Kidney (tissue), 22 donors: ENCODE results near the gene C19orf12. TPM values are rescaled to one million over a fixed set of nuclear protein-coding genes. Genes with fewer than 3 reads are reported as not detected.

Experiments
- DNase-seq, 5 donors: peaks; one replicate each; pipeline ENCODE4 v3.0.0-alpha.2; 2013 to 2020
- FAIRE-seq: peaks from 2 replicates; lab custom pipeline; 2012; peaks lifted over from hg19 to GRCh38; lab: Jason Lieb, UNC
- H3K27ac ChIP-seq, 2 donors: one replicate each; pipeline ENCODE4 v1.7.0; 2013; ENCODE audit warnings: low read depth in 2 of 2, low read length in 2 of 2, inconsistent platforms in 1 of 2
- H3K27me3 ChIP-seq: one replicate; pipeline ENCODE4 v1.7.1; 2013; ENCODE audit warnings: low read length, inconsistent platforms; ENCODE audit not compliant: control insufficient read depth, insufficient read depth
- H3K36me3 ChIP-seq, 3 donors: one replicate each; pipeline versions ENCODE4 v1.7.0 to v1.7.1; 2013; ENCODE audit warnings: low read length in 3 of 3, control low read depth in 1 of 3, inconsistent platforms in 1 of 3; ENCODE audit not compliant: insufficient read depth in 3 of 3, control insufficient read depth in 2 of 3
- H3K4me1 ChIP-seq, 3 donors: one replicate each; pipeline versions ENCODE4 v1.7.0 to v1.7.1; 2013; ENCODE audit warnings: low read length in 3 of 3, inconsistent platforms in 1 of 3, low read depth in 1 of 3; ENCODE audit not compliant: control insufficient read depth in 2 of 3, insufficient read depth in 2 of 3
- H3K4me3 ChIP-seq, 3 donors: one replicate each; pipeline versions ENCODE4 v1.7.0 to v1.8.1; 2013; ENCODE audit warnings: low read length in 3 of 3, control low read depth in 1 of 3, inconsistent platforms in 1 of 3
- H3K9ac ChIP-seq, 3 donors: one replicate each; pipeline versions ENCODE4 v1.7.0 to v1.7.1; 2013; ENCODE audit warnings: low read length in 3 of 3, control low read depth in 1 of 3, inconsistent platforms in 1 of 3
- H3K9me3 ChIP-seq, 3 donors: one replicate each; pipeline versions ENCODE4 v1.7.0 to v1.7.1; 2013; ENCODE audit warnings: low read length in 3 of 3, control low read depth in 1 of 3, inconsistent platforms in 1 of 3; ENCODE audit not compliant: control insufficient read depth in 2 of 3, insufficient read depth in 1 of 3
- intact Hi-C: fragments of 100-400 bp; cut with DNase I; formaldehyde crosslinking; loops from one replicate; pipeline ENCODE4 v1.11.1; 2022
- long read RNA-seq, 10 donors: library from polyadenylated mRNA in 1 of 10; unstranded in 1 of 10; transcript quantifications; one replicate each; pipeline ENCODE4 v2.0.0 and lab custom pipeline, GENCODE V29; 2021 to 2026
- polyA plus RNA-seq: library from polyadenylated mRNA; stranded (reverse); fragments of 350-450 nt; fragmentation: Illumina TruSeq; extraction: RNeasy Lipid Tissue Mini Kit (QIAGEN cat#74804); gene quantifications from one replicate; pipeline ENCODE4 v1.2.3, GENCODE V29; 2014; ENCODE audit warnings: low read depth, low replicate concordance; ENCODE audit not compliant: insufficient read depth
- total RNA-seq: library from RNA; stranded (reverse); fragmentation: NEBNext Ultra II Directional; extraction: Animal tissue kit (Norgen Biotek cat#: 25700); gene quantifications from one replicate; pipeline ENCODE4 v1.2.1, GENCODE V29; 2021
- TF ChIP-seq, protein P1 (sequence below): IDR thresholded peaks from 3 replicates; pipeline ENCODE4 v1.5.1; 2012; ENCODE audit warnings: mild to moderate bottlenecking, moderate library complexity, borderline replicate concordance; ENCODE audit not compliant: insufficient read depth; ENCODE audit errors: extremely low read depth
- donor health status: control.
- donor health status: control.
- donor health status: control.
- donor health status: control.
- donor health status: control.
- donor health status: DM: yes; HTN: yes; CAD: no.
- donor health status: Normal renal cell carcinoma (clear cell type).

Gene C19orf12
- 21.2 TPM for total RNA-seq
- polyA plus RNA-seq = 27.1 TPM
- long read RNA-seq, donor 1, full-length matches to known transcripts = 3 of 3 reads
- long read RNA-seq, donor 1, partial matches to known transcripts = 0 of 3 reads
- long read RNA-seq, donor 1, other reads (novel, unspliced or antisense) = 0 of 3 reads
- long read RNA-seq, donor 2, transcript C19orf12-201 (3 exons, 2,464 nt) = major isoform, 8 of 10 reads
- long read RNA-seq, donor 2, partial matches to known transcripts = 0 of 10 reads
- long read RNA-seq, donor 2, other reads (novel, unspliced or antisense) = 0 of 10 reads
- long read RNA-seq, donor 3, transcript C19orf12-201 (3 exons, 2,464 nt) = major isoform, 5 of 15 reads
- long read RNA-seq, donor 3, partial matches to known transcripts = 8 of 15 reads
- long read RNA-seq, donor 3, other reads (novel, unspliced or antisense) = 0 of 15 reads
- long read RNA-seq, donor 4, partial matches to known transcripts = 0 of 4 reads
- long read RNA-seq, donor 4, other reads (novel, unspliced or antisense) = 0 of 4 reads
- long read RNA-seq, donor 5 = 0 reads
- long read RNA-seq, donor 6, partial matches to known transcripts = 0 of 1 reads
- long read RNA-seq, donor 6, other reads (novel, unspliced or antisense) = 0 of 1 reads
- long read RNA-seq, donor 7, full-length matches to known transcripts = 17 of 29 reads
- long read RNA-seq, donor 7, partial matches to known transcripts = 7 of 29 reads
- long read RNA-seq, donor 7, other reads (novel, unspliced or antisense) = 5 of 29 reads
- long read RNA-seq, donor 8, transcript C19orf12-201 (3 exons, 2,464 nt) = major isoform, 7 of 15 reads
- long read RNA-seq, donor 8, partial matches to known transcripts = 5 of 15 reads
- long read RNA-seq, donor 8, other reads (novel, unspliced or antisense) = 0 of 15 reads
- long read RNA-seq, donor 9, partial matches to known transcripts = 0 of 4 reads
- long read RNA-seq, donor 9, other reads (novel, unspliced or antisense) = 0 of 4 reads
- long read RNA-seq, donor 10, partial matches to known transcripts = 0 of 6 reads
- long read RNA-seq, donor 10, other reads (novel, unspliced or antisense) = 0 of 6 reads

DNA sequence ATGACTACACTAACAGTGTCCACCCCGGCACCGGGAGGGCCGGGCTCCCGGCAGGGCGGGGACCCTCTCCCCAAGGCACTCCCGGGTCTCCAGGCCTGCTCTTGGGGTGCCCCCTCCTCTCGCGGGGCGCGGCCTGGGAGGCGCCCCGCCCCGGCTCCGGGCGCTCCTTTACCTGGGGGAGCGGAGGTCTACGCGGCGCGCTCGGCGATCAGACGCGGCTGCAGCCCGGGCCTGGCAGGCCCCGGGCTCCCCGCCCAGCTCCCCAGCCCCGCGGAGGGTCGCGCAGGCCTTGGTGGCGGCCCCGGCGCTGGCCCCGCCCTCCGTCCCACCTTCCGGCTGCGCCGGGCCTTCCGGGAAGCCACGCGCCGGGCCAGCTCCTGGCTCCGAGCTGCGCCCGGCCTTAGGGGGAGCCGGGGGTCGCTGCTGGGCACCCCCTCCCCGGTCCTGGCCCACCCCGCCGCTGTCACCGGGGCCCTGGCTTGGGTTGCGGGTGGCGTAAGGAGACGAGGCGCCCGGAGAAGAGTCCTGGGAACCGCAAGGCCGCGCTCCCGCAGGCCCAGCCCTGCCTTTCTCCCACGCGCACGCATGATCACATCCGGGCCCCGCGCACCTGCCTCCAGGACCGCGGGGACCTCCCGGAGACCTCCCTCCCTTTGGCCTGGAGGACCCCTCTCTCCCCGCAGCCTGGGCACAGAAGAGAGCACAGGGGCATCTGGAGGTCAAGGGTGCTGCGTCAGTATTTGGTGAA is at the start of gene C19orf12:
Gene C19orf12, minus strand, starts transcription at position 309 of the 748 bp plus-strand sequence. CDS start 6,848 bp downstream, outside the sequence.
- peak; percentile 75 to 91 (median 82) for DNase-seq
- FAIRE-seq = no peak
- H3K9me3 ChIP-seq = no peaks in the 10 kb centered on the region

GRCh38 chr19:29764361-29764760 is 49.3 kb upstream of the C19orf12 start:
- intact Hi-C loops = loop anchor here (10.0 kb wide), 1 partner anchor 100 kb away; no protein-coding TSS in a partner anchor
- no peak for FAIRE-seq
- no peaks in the 10 kb centered on the region for H3K36me3 ChIP-seq

More for the DNA sequence above, at the start of gene C19orf12:
- Histone ChIP-seq H3K4me3 (peak within 1 kb of the TSS; percentile 66 to 83 (median 75)), H3K27ac (peak within 1 kb of the TSS; percentile 92 to 94), H3K9ac (peak within 1 kb of the TSS; percentile 36 to 97 (median 87)), H3K27me3 (no peaks in the 10 kb centered on the region), H3K36me3 (no peaks in the 10 kb centered on the region), H3K4me1 (peaks cover 0 to 25% (median 16%) of the 10 kb centered on the region in 3 donors)
- intact Hi-C loops = loop anchor here (10.0 kb wide), 1 partner anchor 100 kb away; no protein-coding TSS in a partner anchor
- TF ChIP-seq, protein P1, sequence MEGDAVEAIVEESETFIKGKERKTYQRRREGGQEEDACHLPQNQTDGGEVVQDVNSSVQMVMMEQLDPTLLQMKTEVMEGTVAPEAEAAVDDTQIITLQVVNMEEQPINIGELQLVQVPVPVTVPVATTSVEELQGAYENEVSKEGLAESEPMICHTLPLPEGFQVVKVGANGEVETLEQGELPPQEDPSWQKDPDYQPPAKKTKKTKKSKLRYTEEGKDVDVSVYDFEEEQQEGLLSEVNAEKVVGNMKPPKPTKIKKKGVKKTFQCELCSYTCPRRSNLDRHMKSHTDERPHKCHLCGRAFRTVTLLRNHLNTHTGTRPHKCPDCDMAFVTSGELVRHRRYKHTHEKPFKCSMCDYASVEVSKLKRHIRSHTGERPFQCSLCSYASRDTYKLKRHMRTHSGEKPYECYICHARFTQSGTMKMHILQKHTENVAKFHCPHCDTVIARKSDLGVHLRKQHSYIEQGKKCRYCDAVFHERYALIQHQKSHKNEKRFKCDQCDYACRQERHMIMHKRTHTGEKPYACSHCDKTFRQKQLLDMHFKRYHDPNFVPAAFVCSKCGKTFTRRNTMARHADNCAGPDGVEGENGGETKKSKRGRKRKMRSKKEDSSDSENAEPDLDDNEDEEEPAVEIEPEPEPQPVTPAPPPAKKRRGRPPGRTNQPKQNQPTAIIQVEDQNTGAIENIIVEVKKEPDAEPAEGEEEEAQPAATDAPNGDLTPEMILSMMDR = no peak

GRCh38 chr19:29763196-29763595 is 48.1 kb upstream of the C19orf12 start:
- Histone ChIP-seq H3K9ac (no peak overlapping the region), H3K27ac (no peak overlapping the region), H3K4me1 (no peaks in the 10 kb centered on the region), H3K4me3 (no peak overlapping the region), H3K36me3 (no peaks in the 10 kb centered on the region), H3K27me3 (no peaks in the 10 kb centered on the region), H3K9me3 (no peaks in the 10 kb centered on the region)
- no peak for DNase-seq
- TF ChIP-seq, protein P1 = no peak
- intact Hi-C loops = loop anchor here (10.0 kb wide), 1 partner anchor 102 kb away; no protein-coding TSS in a partner anchor
- FAIRE-seq = no peak

More at GRCh38 chr19:29764361-29764760, 49.3 kb upstream of the C19orf12 start:
- Histone ChIP-seq H3K9me3 (no peaks in the 10 kb centered on the region), H3K9ac (no peak overlapping the region), H3K27ac (no peak overlapping the region), H3K4me3 (no peak overlapping the region), H3K4me1 (no peaks in the 10 kb centered on the region), H3K27me3 (no peaks in the 10 kb centered on the region)
- no peak for DNase-seq
- TF ChIP-seq, protein P1 = no peak
